GM12892 (cell line): ENCODE measurements around the gene ROR1.

Experiments
- DNase-seq: peaks from one replicate; pipeline ENCODE4 v3.0.0; 2011; ENCODE audit not compliant: insufficient read length
- FAIRE-seq: peaks from 2 replicates; lab custom pipeline; 2011; peaks lifted over from hg19 to GRCh38; lab: Jason Lieb, UNC
- POLR2A ChIP-seq: IDR thresholded peaks from 2 replicates; pipeline ENCODE4 v1.6.1; 2011; ENCODE audit warnings: low read depth, low read length, control low read depth
- POLR2AphosphoS5 ChIP-seq: IDR thresholded peaks from 2 replicates; pipeline ENCODE4 v1.6.1; 2011; ENCODE audit warnings: low read depth, low read length, control low read depth
- TAF1 ChIP-seq: IDR thresholded peaks from 2 replicates; pipeline ENCODE4 v1.6.1; 2011; ENCODE audit warnings: low read depth, mild to moderate bottlenecking, control low read depth, low read length, borderline replicate concordance

The ROR1 gene

GRCh38 chr1:64010316-64010715 lies 236.5 kb downstream of the ROR1 start:
- TF ChIP-seq POLR2AphosphoS5 (no peak), TAF1 (no peak), POLR2A (no peak)
- no peak for FAIRE-seq
- DNase-seq: no peak

- FAIRE-seq (no peak), DNase-seq (no peak)
- no peak for TF ChIP-seq POLR2A
- TF ChIP-seq TAF1: no peak
- no peak for TF ChIP-seq POLR2AphosphoS5
Measured at GRCh38 chr1:64013395-64013794, 239.6 kb downstream of the ROR1 start.

GRCh38 chr1:64019818-64020217 lies 246.0 kb downstream of the ROR1 start:
- TF ChIP-seq TAF1 (no peak), POLR2A (no peak), POLR2AphosphoS5 (no peak)
- DNase-seq (no peak), FAIRE-seq (no peak)

GRCh38 chr1:64021066-64021465 lies 247.2 kb downstream of the ROR1 start:
- FAIRE-seq: no peak
- no peak for DNase-seq
- TF ChIP-seq POLR2AphosphoS5 (no peak), POLR2A (no peak), TAF1 (no peak)

- FAIRE-seq (no peak), DNase-seq (no peak)
- TF ChIP-seq POLR2A (no peak), POLR2AphosphoS5 (no peak), TAF1 (no peak)
Measured at GRCh38 chr1:64025051-64025450, 251.2 kb downstream of the ROR1 start.

- DNase-seq (no peak), FAIRE-seq (no peak)
- TF ChIP-seq TAF1: no peak
- TF ChIP-seq POLR2A: no peak
- no peak for TF ChIP-seq POLR2AphosphoS5
Measured at GRCh38 chr1:64029037-64029436, 255.2 kb downstream of the ROR1 start.

GRCh38 chr1:64030411-64030810 lies 256.6 kb downstream of the ROR1 start:
- no peak for FAIRE-seq

GRCh38 chr1:64031236-64031635 lies 257.4 kb downstream of the ROR1 start:
- DNase-seq: no peak
- no peak for FAIRE-seq
- TF ChIP-seq POLR2AphosphoS5 (no peak), TAF1 (no peak), POLR2A (no peak)

More at GRCh38 chr1:64030411-64030810, 256.6 kb downstream of the ROR1 start:
- no peak for TF ChIP-seq POLR2AphosphoS5
- TF ChIP-seq POLR2A: no peak
- TF ChIP-seq TAF1: no peak
- no peak for DNase-seq

GRCh38 chr1:64033667-64034220 lies 259.9 kb downstream of the ROR1 start:
- TF ChIP-seq POLR2AphosphoS5 (no peak), POLR2A (no peak), TAF1 (no peak)
- no peak for FAIRE-seq
- no peak for DNase-seq

- FAIRE-seq (no peak), DNase-seq (no peak)
- TF ChIP-seq POLR2A (no peak), TAF1 (no peak), POLR2AphosphoS5 (no peak)
Measured at GRCh38 chr1:64036549-64036948, 262.7 kb downstream of the ROR1 start.

GRCh38 chr1:64038119-64038518 lies 264.3 kb downstream of the ROR1 start:
- TF ChIP-seq POLR2AphosphoS5 (no peak), POLR2A (no peak), TAF1 (no peak)
- DNase-seq: no peak
- no peak for FAIRE-seq

- FAIRE-seq (no peak), DNase-seq (no peak)
- TF ChIP-seq POLR2A: no peak
- no peak for TF ChIP-seq TAF1
- no peak for TF ChIP-seq POLR2AphosphoS5
Measured at GRCh38 chr1:64038965-64039364, 265.1 kb downstream of the ROR1 start.
